LNCaP clone FGC (cell line): Measurements from ENCODE around the gene ERICH4.

ENCODE experiments used
- DNase-seq: peaks from one replicate; pipeline ENCODE4 v3.0.0-alpha.2; 2011; ENCODE audit warnings: low read depth
- H3K4me3 ChIP-seq: 2 replicates; pipeline ENCODE4 v1.5.1; 2011; ENCODE audit warnings: mild to moderate bottlenecking, low read depth, low read length, control low read depth
- CTCF ChIP-seq: IDR thresholded peaks from 2 replicates; pipeline ENCODE4 v1.5.1; 2012; ENCODE audit warnings: mild to moderate bottlenecking; ENCODE audit not compliant: control insufficient read depth, insufficient read depth; ENCODE audit errors: extremely low read depth

Gene ERICH4

GRCh38 chr19:41435936-41436673, 6.9 kb upstream of the ERICH4 start:
- TF ChIP-seq CTCF = no peak
- H3K4me3 ChIP-seq = no peak overlapping the region
- DNase-seq = no peak

GRCh38 chr19:41436674-41436951, 6.3 kb upstream of the ERICH4 start:
- DNase-seq = no peak
- TF ChIP-seq CTCF = no peak
- no peak overlapping the region for H3K4me3 ChIP-seq

- H3K4me3 ChIP-seq = no peak overlapping the region
- no peak for DNase-seq
- no peak for TF ChIP-seq CTCF
These were observed 4.9 kb upstream of the ERICH4 start for GRCh38 chr19:41437944-41438574.

- H3K4me3 ChIP-seq = peak within 1 kb of the TSS; percentile 73
- TF ChIP-seq CTCF = peak; percentile 54
- peak; percentile 89 for DNase-seq
These were observed 3.3 kb upstream of the ERICH4 start, which contains the start of gene DMAC2 for GRCh38 chr19:41439441-41440222. DMAC2 (minus strand) TSS chr19:41439912; CDS start chr19:41439899, 13 bp downstream.

GRCh38 chr19:41441321-41441945, 1.5 kb upstream of the ERICH4 start:
- DNase-seq = no peak
- H3K4me3 ChIP-seq = no peak overlapping the region
- TF ChIP-seq CTCF = no peak

GRCh38 chr19:41443813-41444455, 978 bp downstream of the ERICH4 start:
- no peak overlapping the region for H3K4me3 ChIP-seq
- no peak for TF ChIP-seq CTCF
- DNase-seq = no peak
